Neural cell (in vitro differentiated cells): ENCODE data around the gene SPSB4.

ENCODE experiments used
- CTCF ChIP-seq: fragments of 450-650 bp; IDR thresholded peaks from 2 replicates; pipeline ENCODE4 v1.5.1; 2014; ENCODE audit warnings: antibody characterized with exemption, mild to moderate bottlenecking, moderate library complexity; ENCODE audit not compliant: poor library complexity, severe bottlenecking
- EP300 ChIP-seq: fragments of 450-650 bp; conservative IDR thresholded peaks from 2 replicates; pipeline ENCODE4 v1.6.1; 2014; ENCODE audit warnings: antibody characterized with exemption, mild to moderate bottlenecking, moderate library complexity; ENCODE audit not compliant: poor library complexity, severe bottlenecking
- EZH2 ChIP-seq: fragments of 200-600, 300-800 bp; shearing (Covaris generic), sonication (generic); IDR thresholded peaks from 2 replicates; pipeline ENCODE4 v1.6.1; 2014; ENCODE audit warnings: antibody characterized with exemption, low read length, borderline replicate concordance, mild to moderate bottlenecking; ENCODE audit not compliant: insufficient read depth, poor library complexity, severe bottlenecking
- MXI1 ChIP-seq: fragments of 450-650 bp; conservative IDR thresholded peaks from 2 replicates; pipeline ENCODE4 v1.6.1; 2014; ENCODE audit warnings: antibody characterized with exemption, mild to moderate bottlenecking; ENCODE audit not compliant: poor library complexity, severe bottlenecking
- POLR2AphosphoS5 ChIP-seq: IDR thresholded peaks from 2 replicates; pipeline ENCODE4 v1.6.1; 2012
- RAD21 ChIP-seq: fragments of 450-650 bp; conservative IDR thresholded peaks from 2 replicates; pipeline ENCODE4 v1.6.1; 2014; ENCODE audit warnings: antibody characterized with exemption, mild to moderate bottlenecking, moderate library complexity
- SMC3 ChIP-seq: fragments of 450-650 bp; conservative IDR thresholded peaks from 2 replicates; pipeline ENCODE4 v1.6.1; 2014; ENCODE audit warnings: antibody characterized with exemption, mild to moderate bottlenecking, moderate library complexity; ENCODE audit not compliant: poor library complexity
- TF ChIP-seq, protein P1 (sequence below): IDR thresholded peaks from 2 replicates; pipeline ENCODE4 v1.6.1; 2012; ENCODE audit warnings: borderline replicate concordance

DNA sequence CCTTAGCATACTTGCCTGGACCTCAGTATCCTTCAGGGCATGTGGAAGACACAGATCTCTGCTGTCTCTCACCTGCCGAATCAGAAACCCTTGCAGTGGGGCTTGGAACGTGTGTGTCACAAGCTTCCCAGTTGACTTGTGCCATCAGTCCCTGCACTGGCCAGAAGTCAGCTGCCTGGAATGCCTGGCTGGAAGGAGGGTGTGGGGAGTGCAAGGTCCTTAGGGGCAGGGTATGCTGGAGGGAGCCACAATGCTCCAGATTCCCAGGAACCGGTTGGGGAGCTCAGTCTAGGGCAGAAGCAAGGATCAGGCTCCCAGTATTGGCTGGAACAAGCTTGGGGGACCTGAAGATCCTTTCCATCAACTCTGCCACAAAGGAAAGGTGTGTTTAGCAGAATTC lies 27.1 kb downstream of the SPSB4 start:
- TF ChIP-seq POLR2AphosphoS5 (no peak), CTCF (no peak), EZH2 (no peak), EP300 (no peak), MXI1 (no peak), RAD21 (no peak), SMC3 (no peak)
- TF ChIP-seq, protein P1, sequence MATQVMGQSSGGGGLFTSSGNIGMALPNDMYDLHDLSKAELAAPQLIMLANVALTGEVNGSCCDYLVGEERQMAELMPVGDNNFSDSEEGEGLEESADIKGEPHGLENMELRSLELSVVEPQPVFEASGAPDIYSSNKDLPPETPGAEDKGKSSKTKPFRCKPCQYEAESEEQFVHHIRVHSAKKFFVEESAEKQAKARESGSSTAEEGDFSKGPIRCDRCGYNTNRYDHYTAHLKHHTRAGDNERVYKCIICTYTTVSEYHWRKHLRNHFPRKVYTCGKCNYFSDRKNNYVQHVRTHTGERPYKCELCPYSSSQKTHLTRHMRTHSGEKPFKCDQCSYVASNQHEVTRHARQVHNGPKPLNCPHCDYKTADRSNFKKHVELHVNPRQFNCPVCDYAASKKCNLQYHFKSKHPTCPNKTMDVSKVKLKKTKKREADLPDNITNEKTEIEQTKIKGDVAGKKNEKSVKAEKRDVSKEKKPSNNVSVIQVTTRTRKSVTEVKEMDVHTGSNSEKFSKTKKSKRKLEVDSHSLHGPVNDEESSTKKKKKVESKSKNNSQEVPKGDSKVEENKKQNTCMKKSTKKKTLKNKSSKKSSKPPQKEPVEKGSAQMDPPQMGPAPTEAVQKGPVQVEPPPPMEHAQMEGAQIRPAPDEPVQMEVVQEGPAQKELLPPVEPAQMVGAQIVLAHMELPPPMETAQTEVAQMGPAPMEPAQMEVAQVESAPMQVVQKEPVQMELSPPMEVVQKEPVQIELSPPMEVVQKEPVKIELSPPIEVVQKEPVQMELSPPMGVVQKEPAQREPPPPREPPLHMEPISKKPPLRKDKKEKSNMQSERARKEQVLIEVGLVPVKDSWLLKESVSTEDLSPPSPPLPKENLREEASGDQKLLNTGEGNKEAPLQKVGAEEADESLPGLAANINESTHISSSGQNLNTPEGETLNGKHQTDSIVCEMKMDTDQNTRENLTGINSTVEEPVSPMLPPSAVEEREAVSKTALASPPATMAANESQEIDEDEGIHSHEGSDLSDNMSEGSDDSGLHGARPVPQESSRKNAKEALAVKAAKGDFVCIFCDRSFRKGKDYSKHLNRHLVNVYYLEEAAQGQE = no peak
